HCT116 (cell line): ENCODE measurements around the gene ZBTB24. TPM values are rescaled to one million over a fixed set of nuclear protein-coding genes. Genes with fewer than 3 reads are reported as not detected.

ENCODE experiments used
- ATAC-seq: fragments of 200-7000 bp; cut with Tn5 transposase; 2 replicates; pipeline ENCODE4 v1.9.1; 2020; ENCODE audit warnings: mild to moderate bottlenecking, moderate library complexity
- BruUV-seq: library from RNA; stranded (reverse); fragments of 400-500 nt; replicated peaks from 2 replicates; lab custom pipeline; 2021; lab: Mats Ljungman, UMichigan
- CTCF ChIA-PET: fragments of 300-600 bp; sonication (Branson Sonifier 250); formaldehyde crosslinking; loops from one replicate; lab custom pipeline; 2021; ENCODE audit warnings: antibody characterized with exemption; lab: Charles Lee
- POLR2A ChIA-PET: fragments of 300-600, 350-600 bp; sonication (Branson Sonifier 250); formaldehyde crosslinking; loops from one replicate; lab custom pipeline; 2021; ENCODE audit warnings: antibody characterized with exemption; lab: Charles Lee
- RAD21 ChIA-PET, 2 experiments: fragments of 300-600 bp; sonication (Branson Sonifier 250); formaldehyde crosslinking; loops; one replicate each; lab custom pipeline; 2023; ENCODE audit warnings: low total read pairs in 2 of 2; ENCODE audit not compliant: uncharacterized antibody in 2 of 2, unreplicated experiment in 2 of 2, low non-redundant PET in 1 of 2; lab: Charles Lee
- DNase-seq: peaks from one replicate; pipeline ENCODE4 v3.0.0-alpha.2; 2010; ENCODE audit warnings: low read depth, low spot score
- H2AFZ ChIP-seq: fragments of 200-600 bp; shearing (Covaris generic), sonication (generic); 2 replicates; pipeline ENCODE4 v1.6.1; 2017; ENCODE audit warnings: low read depth, mixed run types, mixed read lengths, antibody characterized with exemption, low read length; ENCODE audit not compliant: poor library complexity, severe bottlenecking
- H3K27ac ChIP-seq: 2 replicates; pipeline ENCODE4 v1.5.1; 2012; ENCODE audit warnings: low read depth, low read length
- H3K27me3 ChIP-seq: fragments of 200-600 bp; sonication (generic); 2 replicates; pipeline ENCODE4 v1.6.1; 2016; ENCODE audit warnings: mixed run types, low read length, mixed read lengths; ENCODE audit not compliant: insufficient read depth
- H3K36me3 ChIP-seq, 2 experiments: fragments of 200-500 bp in 1 of 2; fragments of 200-600 bp in 1 of 2; sonication (Bioruptor generic) in 1 of 2; sonication (generic) in 1 of 2; 2 replicates each; pipeline versions ENCODE4 v1.5.1 to v1.6.1; 2014 to 2016; ENCODE audit warnings: low read length in 2 of 2, inconsistent platforms in 1 of 2, mixed read lengths in 1 of 2, mixed run types in 1 of 2; ENCODE audit not compliant: insufficient read depth in 2 of 2, control insufficient read depth in 1 of 2
- H3K4me1 ChIP-seq, 2 experiments: fragments of 200-600 bp in 1 of 2; sonication (generic) in 1 of 2; 2 replicates each; pipeline versions ENCODE4 v1.5.1 to v1.6.1; 2012 to 2017; ENCODE audit warnings: low read length in 2 of 2, inconsistent platforms in 1 of 2, mild to moderate bottlenecking in 1 of 2, mixed read lengths in 1 of 2, mixed run types in 1 of 2, moderate library complexity in 1 of 2; ENCODE audit not compliant: insufficient read depth in 2 of 2, control insufficient read depth in 1 of 2
- H3K4me2 ChIP-seq: fragments of 200-600 bp; sonication (generic); 2 replicates; pipeline ENCODE4 v1.6.1; 2017; ENCODE audit warnings: mixed run types, low read length, mixed read lengths
- H3K4me3 ChIP-seq, 2 experiments: fragments of 200-600 bp in 1 of 2; sonication (generic) in 1 of 2; replicated peaks in 1 of 2; 2 replicates each; pipeline ENCODE4 v1.5.1; 2011 to 2016; ENCODE audit warnings: low read length in 2 of 2, control low read depth in 1 of 2, low read depth in 1 of 2, mild to moderate bottlenecking in 1 of 2, mixed read lengths in 1 of 2, mixed run types in 1 of 2
- H3K79me2 ChIP-seq: fragments of 200-600 bp; sonication (generic); 2 replicates; pipeline ENCODE4 v1.6.1; 2017; ENCODE audit warnings: mild to moderate bottlenecking, mixed run types, low read length, moderate library complexity, mixed read lengths; ENCODE audit not compliant: insufficient read depth
- H3K9ac ChIP-seq: fragments of 200-600 bp; sonication (generic); 2 replicates; pipeline ENCODE4 v1.6.1; 2016; ENCODE audit warnings: low read length, mixed read lengths
- H3K9me2 ChIP-seq: fragments of 200-600 bp; sonication (generic), shearing (Covaris generic); 2 replicates; pipeline ENCODE4 v1.6.1; 2017; ENCODE audit warnings: mixed run types, mild to moderate bottlenecking, moderate library complexity; ENCODE audit not compliant: insufficient read depth
- H3K9me3 ChIP-seq, 2 experiments: fragments of 200-500 bp in 1 of 2; fragments of 200-600 bp in 1 of 2; sonication (Bioruptor generic) in 1 of 2; sonication (generic) in 1 of 2; 2 replicates each; pipeline ENCODE4 v1.6.1; 2014 to 2017; ENCODE audit warnings: low read length in 2 of 2, mixed read lengths in 2 of 2, inconsistent platforms in 1 of 2, low read depth in 1 of 2, mild to moderate bottlenecking in 1 of 2, mixed run types in 1 of 2, moderate library complexity in 1 of 2; ENCODE audit not compliant: control insufficient read depth in 1 of 2, insufficient read depth in 1 of 2
- H4K20me1 ChIP-seq: fragments of 200-600 bp; sonication (generic), shearing (Covaris generic); 2 replicates; pipeline ENCODE4 v1.6.1; 2017; ENCODE audit warnings: mixed run types, mild to moderate bottlenecking, moderate library complexity; ENCODE audit not compliant: insufficient read depth
- ATF3 ChIP-seq: IDR thresholded peaks from 2 replicates; pipeline ENCODE4 v1.6.1; 2012
- CEBPB ChIP-seq: IDR thresholded peaks from 2 replicates; pipeline ENCODE4 v1.6.1; 2012; ENCODE audit warnings: low read depth
- EGR1 ChIP-seq: IDR thresholded peaks from 2 replicates; pipeline ENCODE4 v1.6.1; 2012; ENCODE audit warnings: low read depth
- ELF1 ChIP-seq: IDR thresholded peaks from 2 replicates; pipeline ENCODE4 v1.6.1; 2012; ENCODE audit warnings: low read depth, borderline replicate concordance
- EZH2 ChIP-seq: fragments of 200-600 bp; sonication (generic); IDR thresholded peaks from 2 replicates; pipeline ENCODE4 v1.6.1; 2017; ENCODE audit warnings: antibody characterized with exemption, mixed run types
- EZH2phosphoT487 ChIP-seq: fragments of 200-600 bp; IDR thresholded peaks from 2 replicates; pipeline ENCODE4 v1.6.1; 2018; ENCODE audit warnings: antibody characterized with exemption, borderline replicate concordance
- FOSL1 ChIP-seq: IDR thresholded peaks from 2 replicates; pipeline ENCODE4 v1.6.1; 2012; ENCODE audit warnings: low read depth
- MAX ChIP-seq: IDR thresholded peaks from 2 replicates; pipeline ENCODE4 v1.6.1; 2012
- POLR2AphosphoS5 ChIP-seq: IDR thresholded peaks from 2 replicates; pipeline ENCODE4 v1.6.1; 2011; ENCODE audit warnings: mild to moderate bottlenecking, low read depth, low read length, moderate library complexity
- RAD21 ChIP-seq: IDR thresholded peaks from 2 replicates; pipeline ENCODE4 v1.6.1; 2012; ENCODE audit warnings: low read depth, mild to moderate bottlenecking
- REST ChIP-seq: IDR thresholded peaks from 2 replicates; pipeline ENCODE4 v1.6.1; 2012; ENCODE audit warnings: low read depth
- SIN3A ChIP-seq: IDR thresholded peaks from 2 replicates; pipeline ENCODE4 v1.6.1; 2012; ENCODE audit warnings: low read depth
- SP1 ChIP-seq: IDR thresholded peaks from 2 replicates; pipeline ENCODE4 v1.6.1; 2012; ENCODE audit warnings: low read depth
- SRF ChIP-seq: IDR thresholded peaks from 2 replicates; pipeline ENCODE4 v1.6.1; 2012; ENCODE audit warnings: low read depth
- ZBTB33 ChIP-seq: IDR thresholded peaks from 2 replicates; pipeline ENCODE4 v1.6.1; 2011; ENCODE audit warnings: mild to moderate bottlenecking, low read length, moderate library complexity; ENCODE audit not compliant: insufficient replicate concordance; ENCODE audit errors: extremely low read depth
- ZFX ChIP-seq: fragments of 450-650 bp; IDR thresholded peaks from 2 replicates; pipeline ENCODE4 v1.6.1; 2017
- ZNF274 ChIP-seq: fragments of 200-500 bp; sonication (Bioruptor generic); IDR thresholded peaks from 2 replicates; pipeline ENCODE4 v1.6.1; 2014; ENCODE audit warnings: mild to moderate bottlenecking, low read depth, low read length, inconsistent platforms
- intact Hi-C: fragments of 100-400 bp; cut with micrococcal nuclease; formaldehyde crosslinking; loops from 2 replicates; pipeline ENCODE4 v1.10.0; 2022
- total RNA-seq: library from RNA; stranded (reverse); gene quantifications from one replicate; pipeline ENCODE4 v1.2.1, GENCODE V29; 2021; ENCODE audit not compliant: unreplicated experiment

ZBTB24 gene
- total RNA-seq, 1 experiment from 2014 or later = 11.3 TPM

GRCh38 chr6:109465772-109466171 lies 17.2 kb downstream of the ZBTB24 start:
- ChIA-PET CTCF (no interaction called here), RAD21 (no interaction called here)
- Histone ChIP-seq H3K79me2 (peaks cover 43% of the 10 kb centered on the region), H3K9me2 (no peaks in the 10 kb centered on the region), H2AFZ (no peak overlapping the region)
- ATAC-seq = no peak
- TF ChIP-seq ZFX (no peak), POLR2AphosphoS5 (no peak), ELF1 (no peak), EZH2 (no peak), ZBTB33 (no peak), EGR1 (no peak), SP1 (no peak), RAD21 (no peak), SIN3A (no peak), ATF3 (no peak), REST (no peak), CEBPB (no peak), EZH2phosphoT487 (no peak), MAX (no peak), SRF (no peak), ZNF274 (no peak), FOSL1 (no peak)
- TF ChIP-seq, all 23 proteins: peak for 0
- Histone ChIP-seq H3K4me1 (no peaks in the 10 kb centered on the region), H3K9ac (no peak overlapping the region), H3K27me3 (no peaks in the 10 kb centered on the region), H3K4me2 (no peak overlapping the region), H4K20me1 (peaks cover 6% of the 10 kb centered on the region; the same call in 1 of the 2 replicates), H3K4me3 (no peak overlapping the region), H3K27ac (no peak overlapping the region), H3K9me3 (no peaks in the 10 kb centered on the region), H3K36me3 (peaks cover 45 to 61% of the 10 kb centered on the region in 2 experiments; a peak in 3 of 4 replicates)
- POLR2A ChIA-PET = no interaction called here
- intact Hi-C loops = no loop called here
- BruUV-seq = no TSS peak
- DNase-seq = no peak
